Testis (tissue), 2 donors: Measurements from ENCODE around the gene MOSMO.

Experiments used
- POLR2A ChIP-seq: fragments of 450-650 bp; IDR thresholded peaks from one replicate; pipeline ENCODE4 v1.6.1; 2017; ENCODE audit warnings: antibody characterized with exemption, mild to moderate bottlenecking, moderate library complexity
- TF ChIP-seq, protein P1 (sequence below), 3 experiments: fragments of 450-650 bp in 2 of 3; fragments of 200-600 bp in 1 of 3; sonication (generic) in 1 of 3; IDR thresholded peaks; one replicate each; pipeline ENCODE4 v1.5.1; 2016 to 2019; ENCODE audit warnings: antibody characterized with exemption in 3 of 3, mild to moderate bottlenecking in 2 of 3, moderate library complexity in 1 of 3

DNA sequence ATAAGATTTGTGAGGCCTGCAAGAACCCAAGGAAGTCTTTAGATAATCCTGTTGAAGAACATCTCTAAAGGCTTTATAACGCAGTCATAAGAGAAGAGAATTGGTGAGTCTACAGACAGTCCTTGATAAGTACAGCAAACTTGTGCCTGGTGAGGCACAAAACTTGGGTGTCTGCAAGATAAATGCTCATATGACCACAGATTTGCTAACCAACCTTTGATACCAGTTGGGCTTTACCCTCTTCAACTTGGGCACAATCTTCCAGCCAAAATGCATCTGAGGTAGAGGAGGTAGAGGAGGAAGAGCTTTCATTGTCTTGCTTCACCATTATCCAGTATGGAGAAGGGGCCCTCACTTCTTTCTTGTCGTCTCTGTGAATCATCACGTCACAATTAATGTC, 23.8 kb upstream of the MOSMO start:
- TF ChIP-seq, protein P1, sequence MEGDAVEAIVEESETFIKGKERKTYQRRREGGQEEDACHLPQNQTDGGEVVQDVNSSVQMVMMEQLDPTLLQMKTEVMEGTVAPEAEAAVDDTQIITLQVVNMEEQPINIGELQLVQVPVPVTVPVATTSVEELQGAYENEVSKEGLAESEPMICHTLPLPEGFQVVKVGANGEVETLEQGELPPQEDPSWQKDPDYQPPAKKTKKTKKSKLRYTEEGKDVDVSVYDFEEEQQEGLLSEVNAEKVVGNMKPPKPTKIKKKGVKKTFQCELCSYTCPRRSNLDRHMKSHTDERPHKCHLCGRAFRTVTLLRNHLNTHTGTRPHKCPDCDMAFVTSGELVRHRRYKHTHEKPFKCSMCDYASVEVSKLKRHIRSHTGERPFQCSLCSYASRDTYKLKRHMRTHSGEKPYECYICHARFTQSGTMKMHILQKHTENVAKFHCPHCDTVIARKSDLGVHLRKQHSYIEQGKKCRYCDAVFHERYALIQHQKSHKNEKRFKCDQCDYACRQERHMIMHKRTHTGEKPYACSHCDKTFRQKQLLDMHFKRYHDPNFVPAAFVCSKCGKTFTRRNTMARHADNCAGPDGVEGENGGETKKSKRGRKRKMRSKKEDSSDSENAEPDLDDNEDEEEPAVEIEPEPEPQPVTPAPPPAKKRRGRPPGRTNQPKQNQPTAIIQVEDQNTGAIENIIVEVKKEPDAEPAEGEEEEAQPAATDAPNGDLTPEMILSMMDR (IDR thresholded peaks at IDR 0.05), result no peak
- no peak for TF ChIP-seq POLR2A
